HepG2 (cell line): ENCODE results near the gene APIP. TPM values are rescaled to one million over a fixed set of nuclear protein-coding genes. Genes with fewer than 3 reads are reported as not detected.
A peak's percentile ranks its signal among the peaks of the same experiment; 100 is the strongest.

Source experiments
- BCL6 ChIP-seq: IDR thresholded peaks from 2 replicates; pipeline ENCODE4 v1.6.1; 2016; ENCODE audit warnings: missing genetic modification reagents, missing compliant biosample characterization
- CBFB ChIP-seq: sonication (generic); formaldehyde crosslinking; IDR thresholded peaks from 2 replicates; pipeline ENCODE4 v1.4.0; 2020; ENCODE audit warnings: missing genetic modification reagents
- HOXA5 ChIP-seq: sonication (generic); formaldehyde crosslinking; IDR thresholded peaks from 2 replicates; pipeline ENCODE4 v1.4.0; 2020; ENCODE audit warnings: missing genetic modification reagents
- KDM5A ChIP-seq: fragments of 200-600 bp; sonication (generic); IDR thresholded peaks from 2 replicates; pipeline ENCODE4 v1.7.0; 2018; ENCODE audit warnings: antibody characterized with exemption, mild to moderate bottlenecking, low read length, borderline replicate concordance
- MAFF ChIP-seq: IDR thresholded peaks from 2 replicates; pipeline ENCODE4 v1.6.1; 2011; ENCODE audit warnings: low read depth, low read length, improper control_type of control experiment
- MAFK ChIP-seq, 2 experiments: IDR thresholded peaks in 1 of 2; conservative IDR thresholded peaks in 1 of 2; 2 replicates each; pipeline ENCODE4 v1.6.1; 2011; ENCODE audit warnings: improper control_type of control experiment in 2 of 2, low read length in 2 of 2
- MED8 ChIP-seq: sonication (generic); formaldehyde crosslinking; IDR thresholded peaks from 2 replicates; pipeline ENCODE4 v1.8.1; 2023; ENCODE audit warnings: mild to moderate bottlenecking, missing genetic modification reagents; ENCODE audit not compliant: insufficient replicate concordance
- PATZ1 ChIP-seq: sonication (generic); formaldehyde crosslinking; IDR thresholded peaks from 2 replicates; pipeline ENCODE4 v1.4.0; 2020; ENCODE audit warnings: missing genetic modification reagents
- PAX8 ChIP-seq: sonication (generic); formaldehyde crosslinking; IDR thresholded peaks from 2 replicates; pipeline ENCODE4 v1.8.0; 2022; ENCODE audit warnings: mild to moderate bottlenecking, missing genetic modification reagents, borderline replicate concordance
- RAD21 ChIP-seq: fragments of 450-650 bp; formaldehyde crosslinking; IDR thresholded peaks from 2 replicates; pipeline ENCODE4 v1.5.0; 2020; ENCODE audit warnings: mild to moderate bottlenecking
- RBM22 ChIP-seq: fragments of 200-400 bp; formaldehyde crosslinking; optimal IDR thresholded peaks from 2 replicates; pipeline ENCODE3; 2017; ENCODE audit warnings: mild to moderate bottlenecking, low read length, moderate library complexity
- TCF7L2 ChIP-seq: IDR thresholded peaks from 2 replicates; pipeline ENCODE4 v1.6.1; 2011; ENCODE audit warnings: mild to moderate bottlenecking, low read depth, low read length, moderate library complexity
- ZMYM4 ChIP-seq: sonication (generic); formaldehyde crosslinking; IDR thresholded peaks from 2 replicates; pipeline ENCODE4 v1.8.1; 2023; ENCODE audit warnings: mild to moderate bottlenecking, missing genetic modification reagents
- ZNF274 ChIP-seq: sonication (generic); formaldehyde crosslinking; IDR thresholded peaks from 2 replicates; pipeline ENCODE4 v1.5.1; 2020; ENCODE audit warnings: mild to moderate bottlenecking, missing genetic modification reagents
- ZNF512B ChIP-seq: sonication (generic); formaldehyde crosslinking; IDR thresholded peaks from 2 replicates; pipeline ENCODE4 v1.5.1; 2020; ENCODE audit warnings: missing genetic modification reagents, mild to moderate bottlenecking, borderline replicate concordance
- ZNF562 ChIP-seq: sonication (generic); formaldehyde crosslinking; IDR thresholded peaks from 2 replicates; pipeline ENCODE4 v1.8.0; 2022; ENCODE audit warnings: missing genetic modification reagents, borderline replicate concordance
- ZNF580 ChIP-seq: IDR thresholded peaks from 2 replicates; pipeline ENCODE4 v1.6.1; 2016; ENCODE audit warnings: low read depth, borderline replicate concordance
- ZNF670 ChIP-seq: sonication (generic); formaldehyde crosslinking; IDR thresholded peaks from 2 replicates; pipeline ENCODE4 v1.8.0; 2022; ENCODE audit warnings: mild to moderate bottlenecking, missing genetic modification reagents, borderline replicate concordance
- ZNF841 ChIP-seq: sonication (generic); formaldehyde crosslinking; IDR thresholded peaks from 2 replicates; pipeline ENCODE4 v1.8.1; 2023; ENCODE audit warnings: missing genetic modification reagents, borderline replicate concordance
- polyA plus RNA-seq, 8 experiments: library from polyadenylated mRNA; depleted of rRNA in 3 of 8; stranded (reverse) in 7 of 8; unstranded in 1 of 8; fragments of >200 nt; fragmentation: Illumina TruSeq in 4 of 8; extraction: Trizol in 4 of 8; gene quantifications; 2 replicates each; pipeline versions ENCODE4 v1.2.1 to v1.2.3, GENCODE V29; 2011 to 2016; ENCODE audit warnings: low read depth in 4 of 8, missing spikeins in 1 of 8, mixed read lengths in 1 of 8; ENCODE audit not compliant: insufficient read depth in 1 of 8
- total RNA-seq, 5 experiments: library from RNA; depleted of rRNA; stranded (reverse); fragments of >200 nt; fragmentation: Illumina TruSeq; extraction: Trizol; gene quantifications; 2 replicates each; pipeline ENCODE4 v1.2.3, GENCODE V29; 2016; ENCODE audit warnings: low read depth in 1 of 5
- TF ChIP-seq, protein P1 (sequence below): sonication (generic); formaldehyde crosslinking; IDR thresholded peaks from 2 replicates; pipeline ENCODE4 v1.5.0; 2020; ENCODE audit warnings: mild to moderate bottlenecking, low read depth, missing genetic modification reagents, borderline replicate concordance
- TF ChIP-seq, protein P2 (sequence below): sonication (generic); formaldehyde crosslinking; IDR thresholded peaks from 2 replicates; pipeline ENCODE4 v1.4.0; 2020; ENCODE audit warnings: missing genetic modification reagents

APIP gene
- total and polyA plus RNA-seq, 2 of the 13 experiments (the other 11 are each of a cell fraction or from before 2014, with no cell fraction given): 16.9 to 31.0 TPM

- TF ChIP-seq, protein P1, sequence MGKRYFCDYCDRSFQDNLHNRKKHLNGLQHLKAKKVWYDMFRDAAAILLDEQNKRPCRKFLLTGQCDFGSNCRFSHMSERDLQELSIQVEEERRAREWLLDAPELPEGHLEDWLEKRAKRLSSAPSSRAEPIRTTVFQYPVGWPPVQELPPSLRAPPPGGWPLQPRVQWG (CRISPR knock-in tag): no peak
- no peak for TF ChIP-seq ZNF841 (CRISPR knock-in tag)
- TF ChIP-seq PAX8 (CRISPR knock-in tag): no peak
- TF ChIP-seq HOXA5 (CRISPR knock-in tag): no peak
- TF ChIP-seq ZMYM4: 0 out of 2 replicates have a peak, but pooled peaks have one; percentile 29
- TF ChIP-seq ZNF562: no peak
- peak; percentile 46; the same call in 1 of the 2 replicates for TF ChIP-seq RAD21 (CRISPR knock-in tag)
- TF ChIP-seq, protein P2, sequence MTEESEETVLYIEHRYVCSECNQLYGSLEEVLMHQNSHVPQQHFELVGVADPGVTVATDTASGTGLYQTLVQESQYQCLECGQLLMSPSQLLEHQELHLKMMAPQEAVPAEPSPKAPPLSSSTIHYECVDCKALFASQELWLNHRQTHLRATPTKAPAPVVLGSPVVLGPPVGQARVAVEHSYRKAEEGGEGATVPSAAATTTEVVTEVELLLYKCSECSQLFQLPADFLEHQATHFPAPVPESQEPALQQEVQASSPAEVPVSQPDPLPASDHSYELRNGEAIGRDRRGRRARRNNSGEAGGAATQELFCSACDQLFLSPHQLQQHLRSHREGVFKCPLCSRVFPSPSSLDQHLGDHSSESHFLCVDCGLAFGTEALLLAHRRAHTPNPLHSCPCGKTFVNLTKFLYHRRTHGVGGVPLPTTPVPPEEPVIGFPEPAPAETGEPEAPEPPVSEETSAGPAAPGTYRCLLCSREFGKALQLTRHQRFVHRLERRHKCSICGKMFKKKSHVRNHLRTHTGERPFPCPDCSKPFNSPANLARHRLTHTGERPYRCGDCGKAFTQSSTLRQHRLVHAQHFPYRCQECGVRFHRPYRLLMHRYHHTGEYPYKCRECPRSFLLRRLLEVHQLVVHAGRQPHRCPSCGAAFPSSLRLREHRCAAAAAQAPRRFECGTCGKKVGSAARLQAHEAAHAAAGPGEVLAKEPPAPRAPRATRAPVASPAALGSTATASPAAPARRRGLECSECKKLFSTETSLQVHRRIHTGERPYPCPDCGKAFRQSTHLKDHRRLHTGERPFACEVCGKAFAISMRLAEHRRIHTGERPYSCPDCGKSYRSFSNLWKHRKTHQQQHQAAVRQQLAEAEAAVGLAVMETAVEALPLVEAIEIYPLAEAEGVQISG (CRISPR knock-in tag): peak; percentile 95
- no peak for TF ChIP-seq ZNF274 (CRISPR knock-in tag)
- no peak for TF ChIP-seq MAFF
- no peak for TF ChIP-seq BCL6 (CRISPR knock-in tag)
- TF ChIP-seq ZNF512B (CRISPR knock-in tag): no peak
- no peak for TF ChIP-seq MED8 (CRISPR knock-in tag)
- no peak for TF ChIP-seq RBM22
- TF ChIP-seq PATZ1 (CRISPR knock-in tag): no peak
- TF ChIP-seq CBFB (CRISPR knock-in tag): no peak
- no peak for TF ChIP-seq ZNF670 (CRISPR knock-in tag)
- TF ChIP-seq TCF7L2: no peak
- TF ChIP-seq ZNF580 (CRISPR knock-in tag): no peak
- TF ChIP-seq MAFK (conservative IDR thresholded peaks at IDR 0.05 in 1 of 2, IDR thresholded peaks at IDR 0.05 in 1 of 2; ENCODE audit: low read length in 2 of 2): no peak
- no peak for TF ChIP-seq KDM5A
These were observed 79.0 kb downstream of the APIP start (continued) for GRCh38 chr11:34836958-34837856.
